ENCODE results near the gene LRRC4C. TPM values are rescaled to one million over a fixed set of nuclear protein-coding genes. Genes with fewer than 3 reads are reported as not detected.
"Not testable (repeated sequence)": the region's sequence is repeated elsewhere in the genome, so short reads cannot be mapped to it uniquely, and the experiment has no call there.

Gene LRRC4C
- total RNA-seq, 1 experiment from 2014 or later: not detected

DNA sequence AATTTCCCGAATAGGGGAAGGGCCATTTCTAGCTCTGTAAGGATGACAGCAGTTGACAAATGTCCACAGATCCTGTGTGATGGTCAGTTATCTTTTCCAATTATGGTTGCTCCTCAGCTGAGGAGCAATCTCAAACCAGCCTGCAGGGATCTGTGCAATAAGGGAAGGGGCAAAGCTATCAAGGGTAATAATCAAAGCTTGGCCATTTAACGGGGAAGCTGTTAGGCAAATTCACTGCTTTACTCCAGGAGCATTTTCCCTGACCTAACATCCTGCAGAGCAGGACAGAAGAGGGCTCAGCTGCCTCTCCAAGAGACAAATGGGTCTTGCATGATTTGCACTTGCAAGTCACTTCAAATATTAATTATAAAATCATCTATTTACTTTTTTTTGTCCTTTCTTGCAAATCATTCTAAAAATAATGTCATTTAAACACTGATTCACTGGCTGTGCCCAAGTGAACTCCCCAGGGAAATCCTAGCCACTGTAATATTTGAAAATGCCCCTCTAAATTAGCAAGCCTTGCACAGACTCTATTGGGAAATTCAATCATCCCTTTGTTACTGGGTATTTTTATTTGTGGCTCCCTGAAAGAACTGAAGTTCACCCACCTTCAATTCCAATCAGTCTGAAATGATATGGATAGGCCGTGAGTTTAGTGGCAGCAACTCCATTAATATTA is 1256.7 kb downstream of the LRRC4C start:
- no peak for DNase-seq
- H3K4me3 ChIP-seq: no peak overlapping the region
- H3K9me3 ChIP-seq: no peaks in the 10 kb centered on the region
- no peaks in the 10 kb centered on the region for H3K27me3 ChIP-seq
- H3K36me3 ChIP-seq: no peaks in the 10 kb centered on the region

DNA sequence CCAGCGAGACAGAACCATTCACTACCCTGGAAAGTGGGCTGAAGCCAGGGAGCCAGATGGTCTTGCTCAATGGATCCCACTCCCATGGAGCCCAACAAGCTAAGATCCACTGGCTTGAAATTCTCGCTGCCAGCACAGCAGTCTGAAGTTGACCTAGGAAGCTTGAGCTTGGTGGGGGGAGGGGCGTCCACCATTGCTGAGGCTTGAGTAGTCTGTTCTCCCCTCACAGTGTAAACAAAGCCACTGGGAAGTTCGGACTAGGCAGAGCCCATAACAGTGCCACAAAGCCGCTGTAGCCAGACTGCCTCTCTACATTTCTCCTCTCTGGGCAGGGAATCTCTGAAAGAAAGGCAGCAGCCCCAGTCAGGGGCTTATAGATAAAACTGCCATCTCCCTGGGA is 1266.9 kb downstream of the LRRC4C start:
- not testable (repeated sequence) for DNase-seq, H3K27me3 ChIP-seq, H3K4me3 ChIP-seq, H3K9me3 ChIP-seq, H3K36me3 ChIP-seq

DNA sequence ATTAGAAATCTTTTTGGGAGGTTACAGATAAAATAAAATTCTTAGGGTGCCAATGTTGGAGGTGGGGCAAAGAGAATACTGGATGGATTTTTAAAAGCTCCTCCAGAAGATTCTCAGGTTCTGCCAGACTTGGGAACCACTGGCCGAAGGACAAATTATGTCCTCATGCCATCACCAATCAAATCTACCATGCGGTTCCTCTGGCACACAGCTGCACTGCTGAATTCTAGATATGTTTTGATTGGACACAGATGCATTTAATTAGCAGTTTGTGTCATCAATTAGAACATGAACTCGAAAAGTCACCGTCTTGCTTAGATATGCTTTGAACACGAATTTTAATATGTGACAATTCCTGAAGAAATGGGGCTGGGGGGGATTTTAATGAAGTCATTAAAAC is 1269.2 kb downstream of the LRRC4C start:
- DNase-seq: no peak
- H3K27me3 ChIP-seq: no peaks in the 10 kb centered on the region
- no peak overlapping the region for H3K4me3 ChIP-seq
- no peaks in the 10 kb centered on the region for H3K36me3 ChIP-seq
- H3K9me3 ChIP-seq: no peaks in the 10 kb centered on the region

DNA sequence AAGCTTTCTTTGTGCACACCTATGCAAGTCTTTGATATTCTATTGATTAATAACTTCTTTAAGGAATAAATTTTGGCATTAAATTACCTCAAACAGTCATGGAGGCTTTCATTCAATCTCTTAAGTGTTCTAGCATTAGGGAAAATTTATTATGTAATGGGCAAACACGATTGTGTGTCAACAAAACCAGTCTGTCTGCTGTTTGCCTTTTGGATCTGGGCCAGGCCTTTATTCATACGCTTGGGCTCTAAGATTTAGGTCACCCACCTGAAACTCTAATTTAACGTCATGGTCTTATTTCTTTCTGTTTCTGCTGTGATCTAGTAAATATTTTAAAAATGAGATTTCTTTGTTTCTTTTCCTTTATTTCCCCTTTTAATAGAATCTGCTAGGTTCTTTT is 1270.6 kb downstream of the LRRC4C start:
- Histone ChIP-seq H3K9me3 (no peaks in the 10 kb centered on the region), H3K27me3 (no peaks in the 10 kb centered on the region), H3K4me3 (no peak overlapping the region), H3K36me3 (no peaks in the 10 kb centered on the region)
- no peak for DNase-seq

DNA sequence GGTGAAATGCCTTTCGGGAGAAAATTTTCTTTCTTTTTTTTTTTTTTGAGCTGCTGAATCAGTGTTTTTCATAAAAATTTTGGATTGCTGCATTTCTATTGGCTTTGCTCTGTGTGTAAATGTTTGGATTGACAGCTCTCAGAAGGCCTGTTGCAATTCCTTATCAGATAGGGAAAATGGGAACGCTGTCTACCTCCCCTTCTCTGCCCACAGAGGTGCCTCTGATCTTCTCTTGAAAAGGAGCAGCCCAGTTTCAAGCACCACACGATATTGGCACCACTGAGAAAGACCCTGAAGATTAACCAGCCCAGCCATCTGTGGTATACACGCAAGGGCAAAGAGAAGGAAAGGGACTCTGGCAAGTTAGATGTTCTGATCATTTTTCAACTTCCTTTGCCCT is 1272.2 kb downstream of the LRRC4C start:
- Histone ChIP-seq H3K36me3 (no peaks in the 10 kb centered on the region), H3K27me3 (no peaks in the 10 kb centered on the region), H3K4me3 (no peak overlapping the region), H3K9me3 (no peaks in the 10 kb centered on the region)
- DNase-seq: no peak

DNA sequence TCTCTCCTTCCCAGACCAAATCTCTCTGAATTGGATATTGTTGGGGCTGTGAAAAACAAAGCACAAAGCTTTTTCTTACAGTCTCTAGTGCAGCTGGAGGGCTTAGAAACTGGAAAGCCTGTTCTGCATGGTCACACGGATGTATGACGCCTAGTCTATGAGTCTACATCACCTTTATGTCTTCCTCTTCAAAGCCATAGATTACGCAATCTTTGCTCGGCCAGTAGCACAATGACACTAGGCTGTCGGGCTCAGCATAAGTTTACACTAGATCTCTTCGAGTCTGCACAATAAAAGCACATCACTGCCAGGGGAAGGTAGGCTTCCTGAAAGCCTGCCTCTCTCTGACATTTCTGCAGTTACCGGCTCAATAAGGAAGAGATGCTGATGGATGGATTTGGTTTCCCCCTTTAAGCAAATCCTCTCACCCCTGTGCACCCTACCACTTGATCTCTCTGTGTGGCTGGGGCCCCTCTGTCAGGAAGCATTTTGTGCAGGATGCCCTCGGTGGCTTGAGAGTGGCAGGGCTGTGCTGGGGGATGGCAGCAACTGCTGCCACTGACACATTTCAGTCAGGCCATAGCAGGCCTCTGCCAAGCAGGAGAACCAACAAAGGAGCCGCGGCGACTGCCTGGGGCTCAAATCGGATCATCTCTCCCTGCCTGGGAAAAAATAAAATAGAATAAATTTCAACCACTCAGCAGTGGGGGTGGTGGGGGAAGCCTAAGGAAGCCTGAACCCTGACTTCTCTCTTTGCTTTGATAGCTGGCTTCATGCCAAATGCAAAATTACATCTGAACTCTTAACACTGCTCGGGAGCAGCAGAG is 1272.8 kb downstream of the LRRC4C start:
- Histone ChIP-seq H3K4me3 (no peak overlapping the region), H3K36me3 (no peaks in the 10 kb centered on the region), H3K27me3 (no peaks in the 10 kb centered on the region), H3K9me3 (no peaks in the 10 kb centered on the region)
- no peak for DNase-seq

DNA sequence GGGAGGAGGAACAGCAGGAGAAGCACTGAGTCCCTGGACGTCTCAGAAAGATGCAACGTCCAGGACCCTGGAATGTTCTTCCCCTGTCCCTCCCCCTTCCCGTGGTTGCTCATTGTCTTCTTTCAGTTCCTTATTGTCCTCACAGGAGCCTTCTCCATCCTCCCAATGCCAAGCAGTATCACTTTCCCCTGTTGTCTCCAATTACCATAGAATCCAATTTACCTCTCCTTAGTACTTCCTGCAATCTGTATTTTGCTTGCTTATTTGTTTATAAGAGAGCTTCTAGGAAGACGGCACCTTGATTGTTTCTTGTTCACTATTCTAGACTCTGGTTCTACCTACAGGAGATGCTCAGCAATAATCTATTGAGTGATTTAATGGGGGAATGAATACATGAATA is 1273.7 kb downstream of the LRRC4C start:
- H3K4me3 ChIP-seq: no peak overlapping the region
- H3K36me3 ChIP-seq: no peaks in the 10 kb centered on the region
- DNase-seq: no peak
- no peaks in the 10 kb centered on the region for H3K27me3 ChIP-seq
- H3K9me3 ChIP-seq: no peaks in the 10 kb centered on the region

DNA sequence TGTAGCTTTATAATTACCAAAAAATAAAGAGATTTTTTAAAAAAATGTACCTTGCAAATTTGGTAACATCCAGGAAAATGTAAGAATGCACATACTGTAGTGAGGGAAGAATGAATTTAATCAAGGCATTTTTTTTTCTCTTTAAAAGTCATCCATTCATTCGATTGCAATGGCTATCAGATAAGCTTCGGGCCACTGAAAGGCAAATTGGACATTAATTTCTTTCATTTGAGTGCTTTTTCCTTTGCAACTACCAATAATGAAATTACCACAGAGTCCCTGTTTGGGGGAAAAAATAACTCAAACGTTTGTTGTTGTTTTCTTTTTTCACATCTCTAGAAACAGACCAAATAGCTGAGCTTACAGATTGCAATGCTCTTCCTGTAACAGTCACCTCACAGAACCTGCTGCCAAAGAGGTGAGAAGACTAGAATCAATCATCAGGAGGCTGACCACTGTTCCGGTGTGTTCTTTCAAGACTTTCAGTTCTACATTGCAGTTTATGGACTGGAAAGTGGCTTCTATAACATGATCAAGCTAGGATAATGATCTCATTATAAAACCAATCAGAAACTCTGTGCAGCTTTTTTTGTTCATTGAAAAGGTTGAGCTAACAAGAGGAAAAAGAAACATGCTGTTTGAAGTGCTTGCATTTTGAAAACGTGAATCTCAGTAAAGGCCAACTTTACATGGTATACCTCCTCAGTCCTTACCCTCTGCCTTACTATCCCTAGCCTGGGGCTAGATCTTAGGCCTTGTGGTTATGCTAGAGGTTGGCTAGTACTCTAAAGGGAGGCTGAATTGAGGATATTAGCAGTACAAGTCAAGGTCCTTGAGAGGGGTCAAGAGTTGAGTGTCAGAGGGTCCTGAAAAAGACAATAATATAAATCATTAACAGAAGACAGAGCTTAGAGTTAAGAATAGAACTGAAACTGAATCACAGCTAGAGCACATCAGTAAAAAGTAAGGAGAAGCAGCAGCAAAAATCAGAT is 1276.1 kb downstream of the LRRC4C start:
- no peaks in the 10 kb centered on the region for H3K9me3 ChIP-seq
- no peak overlapping the region for H3K4me3 ChIP-seq
- H3K36me3 ChIP-seq: no peaks in the 10 kb centered on the region
- no peaks in the 10 kb centered on the region for H3K27me3 ChIP-seq
- DNase-seq: no peak

DNA sequence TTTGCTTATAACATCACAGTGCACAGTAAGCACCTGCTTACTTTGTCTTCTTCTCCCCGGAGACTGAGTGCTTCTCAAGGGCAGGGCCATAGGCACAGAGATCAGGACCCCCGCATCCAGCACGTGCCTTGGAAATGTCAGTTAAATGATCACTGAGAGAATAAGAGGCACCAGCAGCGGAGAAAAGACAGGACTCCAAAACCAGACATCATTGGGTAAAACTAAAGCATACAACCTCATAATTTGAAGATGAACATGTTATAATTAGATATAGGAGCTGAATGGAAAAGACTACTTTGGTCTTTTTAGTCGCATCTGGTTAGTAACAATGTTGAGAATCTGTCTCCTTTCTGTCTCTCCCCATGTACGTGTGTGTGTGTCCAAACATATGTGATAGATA is 1279.9 kb downstream of the LRRC4C start:
- Histone ChIP-seq H3K36me3 (no peaks in the 10 kb centered on the region), H3K9me3 (no peaks in the 10 kb centered on the region), H3K4me3 (no peak overlapping the region), H3K27me3 (no peaks in the 10 kb centered on the region)
- no peak for DNase-seq

DNA sequence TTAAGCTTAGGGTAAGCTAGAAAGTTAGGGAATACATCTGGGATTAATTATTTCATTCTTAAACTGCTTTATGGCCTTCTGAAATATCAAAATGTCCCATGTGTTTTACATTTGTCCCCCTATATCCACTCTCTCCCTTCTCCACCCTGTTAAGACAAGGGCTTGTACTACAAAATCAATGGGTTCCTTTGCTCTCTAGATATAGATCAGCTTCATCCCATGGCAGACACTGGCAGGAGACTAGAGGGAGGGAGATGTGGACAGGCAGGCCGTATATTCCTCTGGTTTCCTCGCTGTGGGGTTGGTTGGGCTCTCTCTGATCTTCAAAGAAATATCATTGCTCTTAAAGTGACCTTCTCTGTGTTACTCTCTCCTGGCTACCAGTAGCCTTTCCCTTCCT is 1281.0 kb downstream of the LRRC4C start:
- Histone ChIP-seq H3K4me3 (no peak overlapping the region), H3K27me3 (no peaks in the 10 kb centered on the region), H3K9me3 (no peaks in the 10 kb centered on the region), H3K36me3 (no peaks in the 10 kb centered on the region)
- DNase-seq: no peak

DNA sequence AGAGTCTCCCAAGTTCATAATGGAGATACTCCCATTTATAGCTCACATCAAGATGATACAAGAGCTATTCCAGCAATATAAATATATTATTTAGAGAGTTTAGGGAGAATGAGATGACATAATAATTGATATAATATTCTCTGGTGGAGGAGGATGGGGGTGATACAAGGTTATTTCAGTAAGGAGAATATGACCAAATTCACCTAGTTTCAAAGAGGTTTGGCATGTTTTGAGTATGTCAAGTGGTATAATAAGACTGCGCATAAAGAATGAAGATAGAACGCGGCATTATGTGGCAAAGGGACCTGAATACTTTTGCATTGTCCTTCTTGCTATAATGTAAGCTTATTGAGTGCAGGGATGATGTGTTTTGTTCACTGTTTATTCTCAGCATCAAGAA is 1283.5 kb downstream of the LRRC4C start:
- H3K36me3 ChIP-seq: no peaks in the 10 kb centered on the region
- H3K4me3 ChIP-seq: no peak overlapping the region
- DNase-seq: no peak
- no peaks in the 10 kb centered on the region for H3K27me3 ChIP-seq
- no peaks in the 10 kb centered on the region for H3K9me3 ChIP-seq

DNA sequence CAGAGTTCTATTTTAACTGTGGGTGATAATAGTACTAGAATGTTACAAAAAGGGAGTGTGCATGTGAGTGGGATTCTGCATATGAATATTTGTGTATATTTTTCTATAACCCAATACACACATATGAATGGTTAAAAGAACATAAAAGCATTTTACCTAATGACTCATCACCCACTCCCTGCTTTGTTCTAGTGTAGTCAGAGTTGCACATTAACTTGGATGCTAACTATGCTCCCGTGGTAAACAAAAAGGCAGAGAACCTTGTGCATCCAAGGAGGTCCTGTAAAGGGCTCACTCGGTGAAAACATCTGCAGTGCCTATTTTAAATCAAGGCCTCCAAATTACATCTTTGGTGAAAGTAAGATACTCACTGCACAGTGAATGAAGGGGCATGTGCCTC is 1289.4 kb downstream of the LRRC4C start:
- no peaks in the 10 kb centered on the region for H3K27me3 ChIP-seq
- H3K36me3 ChIP-seq: no peaks in the 10 kb centered on the region
- no peaks in the 10 kb centered on the region for H3K9me3 ChIP-seq
- no peak for DNase-seq
- no peak overlapping the region for H3K4me3 ChIP-seq

DNA sequence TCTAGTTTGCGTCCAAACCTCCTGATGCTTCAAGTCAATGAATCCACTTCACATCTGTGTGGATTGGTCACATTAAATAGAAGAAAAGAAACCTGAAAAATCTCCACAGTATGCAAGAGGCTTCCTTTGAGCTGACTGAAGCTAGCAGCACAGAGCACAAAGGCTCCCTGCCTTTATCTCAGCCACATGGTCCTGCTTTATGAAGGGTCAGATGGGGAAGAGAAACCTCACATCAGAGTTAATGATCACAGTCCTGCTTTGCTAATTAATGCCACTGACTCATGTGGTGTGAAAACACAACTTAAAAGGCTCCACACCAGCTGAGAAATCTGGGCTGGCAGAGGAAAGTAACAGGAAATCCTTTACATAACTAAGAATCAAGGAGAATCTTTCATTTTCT is 1291.0 kb downstream of the LRRC4C start:
- Histone ChIP-seq H3K9me3 (no peaks in the 10 kb centered on the region), H3K36me3 (no peaks in the 10 kb centered on the region)
- no peak for DNase-seq

DNA sequence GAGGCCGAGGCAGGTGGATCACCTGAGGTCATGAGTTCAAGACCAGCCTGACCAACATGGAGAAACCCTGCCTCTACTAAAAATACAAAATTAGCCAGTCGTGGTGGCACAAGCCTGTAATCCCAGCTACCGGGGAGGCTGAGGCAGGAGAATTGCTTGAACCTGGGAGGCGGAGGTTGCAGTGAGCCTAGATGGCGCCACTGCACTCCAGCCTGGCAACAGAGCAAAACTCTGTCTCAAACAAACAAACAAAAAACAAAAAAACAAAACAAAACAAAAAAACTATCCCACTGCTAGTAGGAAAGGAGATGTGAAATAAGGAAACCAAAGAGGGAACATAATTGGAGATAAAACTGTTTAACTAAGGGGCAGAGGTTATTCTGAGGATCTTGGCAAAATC is 1291.6 kb downstream of the LRRC4C start:
- H3K9me3 ChIP-seq, H3K27me3 ChIP-seq, DNase-seq, H3K36me3 ChIP-seq, H3K4me3 ChIP-seq: not testable (repeated sequence)

More for the DNA sequence above, 1291.0 kb downstream of the LRRC4C start:
- Histone ChIP-seq H3K4me3 (no peak overlapping the region), H3K27me3 (no peaks in the 10 kb centered on the region)

DNA sequence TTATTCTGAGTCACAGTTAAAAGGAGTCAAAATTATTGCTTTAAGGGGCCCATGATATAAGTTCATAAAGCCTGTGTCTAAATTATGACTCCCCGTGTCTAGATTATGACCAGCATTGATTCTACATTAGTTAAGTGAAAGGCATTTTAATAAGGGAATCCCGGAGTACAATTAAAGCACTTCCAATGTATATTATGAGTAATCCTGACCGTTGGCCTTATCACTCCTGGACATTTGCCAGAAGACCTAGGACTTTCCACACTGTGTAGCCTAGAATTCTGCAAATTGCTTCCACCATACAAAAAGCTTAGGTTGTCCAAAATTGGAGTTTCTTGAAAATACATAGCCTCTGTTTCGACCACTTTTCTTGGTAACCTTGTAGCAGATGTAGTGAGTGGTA is 1292.6 kb downstream of the LRRC4C start:
- H3K27me3 ChIP-seq: no peaks in the 10 kb centered on the region
- no peaks in the 10 kb centered on the region for H3K36me3 ChIP-seq
- no peaks in the 10 kb centered on the region for H3K9me3 ChIP-seq
- no peak overlapping the region for H3K4me3 ChIP-seq
- DNase-seq: no peak

DNA sequence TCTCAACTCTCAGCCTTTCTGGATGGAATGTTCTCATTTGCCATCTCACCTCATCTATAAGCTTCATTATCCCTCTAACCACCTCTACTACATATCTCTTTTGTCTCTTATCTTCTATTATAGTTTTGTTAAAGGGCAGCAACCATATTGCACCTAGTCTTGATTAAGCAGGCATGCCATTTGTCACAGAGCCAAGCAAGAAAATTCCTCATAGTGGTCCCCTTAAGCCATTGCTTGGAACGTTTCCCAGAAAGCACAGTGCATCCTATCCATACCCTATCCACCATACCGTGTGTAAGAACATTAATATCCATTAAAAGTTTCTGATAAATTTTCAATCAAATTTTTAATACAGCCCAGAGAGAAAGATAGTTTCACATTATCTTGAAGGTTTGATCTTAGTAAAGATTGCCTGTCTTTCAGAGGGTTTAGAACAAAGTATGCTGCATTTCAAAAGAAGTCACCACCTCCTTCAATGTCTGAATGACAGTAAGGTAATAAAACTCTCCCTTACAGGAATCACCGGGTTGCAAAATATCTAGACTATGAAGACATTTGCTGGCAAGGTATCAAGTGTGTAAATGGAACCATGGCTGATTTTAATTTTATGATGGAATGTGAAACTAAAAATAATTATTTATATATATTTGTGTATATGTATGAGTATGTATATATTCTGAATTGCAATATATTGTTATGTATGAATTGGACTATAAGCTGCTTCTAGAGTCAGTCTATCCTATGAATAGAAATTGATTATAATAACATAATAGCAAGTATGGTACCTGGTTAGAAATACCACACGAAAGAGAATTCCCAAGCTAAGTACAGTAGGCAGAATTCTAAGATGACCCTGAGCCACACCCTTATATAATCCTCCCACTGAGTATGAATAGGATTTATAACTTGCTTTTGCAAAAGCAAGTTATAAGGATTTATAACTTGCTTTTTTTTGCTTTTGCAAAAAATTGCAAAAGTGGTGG is 1296.3 kb downstream of the LRRC4C start:
- Histone ChIP-seq H3K9me3 (no peaks in the 10 kb centered on the region), H3K4me3 (no peak overlapping the region), H3K27me3 (no peaks in the 10 kb centered on the region), H3K36me3 (no peaks in the 10 kb centered on the region)
- no peak for DNase-seq

Data from MG63 (cell line).